NT2/D1 (cell line): ENCODE results near the gene RELN.
"Not testable (repeated sequence)": the region's sequence is repeated elsewhere in the genome, so short reads cannot be mapped to it uniquely, and the experiment has no call there.

Experiments
- DNase-seq: peaks from one replicate; pipeline ENCODE4 v3.0.0-alpha.2; 2011; ENCODE audit warnings: low read depth, low spot score
- H3K27me3 ChIP-seq: 2 replicates; pipeline ENCODE4 v1.6.0; 2011; ENCODE audit warnings: mild to moderate bottlenecking; ENCODE audit not compliant: insufficient read length, insufficient read depth
- H3K36me3 ChIP-seq: 2 replicates; pipeline ENCODE4 v1.6.1; 2011; ENCODE audit warnings: mild to moderate bottlenecking, low read length, mixed read lengths; ENCODE audit not compliant: insufficient read depth, insufficient read length
- H3K4me1 ChIP-seq: 2 replicates; pipeline ENCODE4 v1.5.1; 2011; ENCODE audit not compliant: insufficient read depth, insufficient read length
- H3K4me3 ChIP-seq: 2 replicates; pipeline ENCODE4 v1.5.1; 2011; ENCODE audit warnings: low read depth; ENCODE audit not compliant: insufficient read length
- H3K9ac ChIP-seq: 2 replicates; pipeline ENCODE4 v1.6.0; 2011; ENCODE audit warnings: low read depth; ENCODE audit not compliant: insufficient read length
- H3K9me3 ChIP-seq: 2 replicates; pipeline ENCODE4 v1.5.1; 2011; ENCODE audit warnings: mild to moderate bottlenecking, low read length; ENCODE audit not compliant: insufficient read depth
- SUZ12 ChIP-seq: IDR thresholded peaks from 2 replicates; pipeline ENCODE4 v1.6.1; 2011; ENCODE audit not compliant: insufficient read length, insufficient read depth; ENCODE audit errors: extremely low read depth
- YY1 ChIP-seq: IDR thresholded peaks from 2 replicates; pipeline ENCODE4 v1.6.1; 2011; ENCODE audit not compliant: insufficient read length, insufficient read depth
- ZNF274 ChIP-seq: IDR thresholded peaks from 2 replicates; pipeline ENCODE4 v1.6.1; 2011; ENCODE audit warnings: mild to moderate bottlenecking, low read depth, low read length

The RELN gene

GRCh38 chr7:103922407-103922806, 67.1 kb downstream of the RELN start:
- Histone ChIP-seq H3K36me3 (no peaks in the 10 kb centered on the region), H3K9me3 (no peaks in the 10 kb centered on the region), H3K9ac (no peak overlapping the region), H3K27me3 (no peaks in the 10 kb centered on the region), H3K4me3 (no peak overlapping the region), H3K4me1 (no peaks in the 10 kb centered on the region)
- DNase-seq, result no peak
- TF ChIP-seq YY1, result no peak

GRCh38 chr7:103921692-103922091, 67.8 kb downstream of the RELN start:
- Histone ChIP-seq H3K4me3 (no peak overlapping the region), H3K4me1 (no peaks in the 10 kb centered on the region), H3K27me3 (no peaks in the 10 kb centered on the region), H3K36me3 (no peaks in the 10 kb centered on the region), H3K9ac (no peak overlapping the region), H3K9me3 (no peaks in the 10 kb centered on the region)
- TF ChIP-seq ZNF274 (no peak), YY1 (no peak), SUZ12 (no peak)
- DNase-seq, result no peak

GRCh38 chr7:103919272-103919868, 70.1 kb downstream of the RELN start:
- Histone ChIP-seq H3K36me3 (no peaks in the 10 kb centered on the region), H3K9me3 (no peaks in the 10 kb centered on the region), H3K9ac (no peak overlapping the region), H3K4me1 (no peaks in the 10 kb centered on the region), H3K27me3 (no peaks in the 10 kb centered on the region), H3K4me3 (no peak overlapping the region)
- TF ChIP-seq YY1 (no peak), SUZ12 (no peak), ZNF274 (0 out of 2 replicates have a peak, but pooled peaks have one; percentile 11)
- DNase-seq, result no peak

DNA sequence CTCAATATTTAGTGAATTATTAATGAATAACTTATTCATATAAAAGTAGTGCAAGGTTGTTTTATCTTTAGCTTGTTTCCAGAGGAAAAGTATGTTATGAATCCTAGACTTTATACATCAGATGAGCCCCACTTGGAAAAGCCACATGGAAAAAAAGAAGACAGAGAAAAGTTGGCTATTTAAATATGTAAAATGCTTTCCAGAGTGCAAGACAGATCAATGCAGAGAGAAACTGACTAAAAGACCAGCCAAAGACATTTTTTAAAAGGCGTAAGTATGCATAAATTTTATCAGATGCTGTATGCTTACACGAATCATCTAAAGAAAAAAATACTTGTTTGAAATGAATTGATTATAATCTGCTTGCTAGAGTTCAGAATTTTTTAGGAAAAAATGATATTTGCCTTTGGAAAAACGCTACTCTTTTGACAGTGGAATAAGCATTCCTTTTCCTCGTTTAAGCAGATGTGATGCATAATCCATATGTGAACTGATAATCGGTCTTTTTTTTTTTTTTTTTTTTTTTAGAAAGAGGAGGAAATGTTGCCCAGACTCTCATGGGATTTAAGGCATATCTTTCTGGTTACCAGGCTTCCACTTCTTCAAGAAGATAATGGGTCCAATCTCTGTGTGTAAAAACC, 70.7 kb downstream of the RELN start:
- H3K4me3 ChIP-seq, result no peak overlapping the region
- no peaks in the 10 kb centered on the region for H3K36me3 ChIP-seq
- H3K9ac ChIP-seq, result no peak overlapping the region
- DNase-seq, result no peak
- no peaks in the 10 kb centered on the region for H3K4me1 ChIP-seq
- no peaks in the 10 kb centered on the region for H3K27me3 ChIP-seq
- H3K9me3 ChIP-seq, result no peaks in the 10 kb centered on the region
- TF ChIP-seq ZNF274 (no peak), SUZ12 (no peak), YY1 (no peak)

DNA sequence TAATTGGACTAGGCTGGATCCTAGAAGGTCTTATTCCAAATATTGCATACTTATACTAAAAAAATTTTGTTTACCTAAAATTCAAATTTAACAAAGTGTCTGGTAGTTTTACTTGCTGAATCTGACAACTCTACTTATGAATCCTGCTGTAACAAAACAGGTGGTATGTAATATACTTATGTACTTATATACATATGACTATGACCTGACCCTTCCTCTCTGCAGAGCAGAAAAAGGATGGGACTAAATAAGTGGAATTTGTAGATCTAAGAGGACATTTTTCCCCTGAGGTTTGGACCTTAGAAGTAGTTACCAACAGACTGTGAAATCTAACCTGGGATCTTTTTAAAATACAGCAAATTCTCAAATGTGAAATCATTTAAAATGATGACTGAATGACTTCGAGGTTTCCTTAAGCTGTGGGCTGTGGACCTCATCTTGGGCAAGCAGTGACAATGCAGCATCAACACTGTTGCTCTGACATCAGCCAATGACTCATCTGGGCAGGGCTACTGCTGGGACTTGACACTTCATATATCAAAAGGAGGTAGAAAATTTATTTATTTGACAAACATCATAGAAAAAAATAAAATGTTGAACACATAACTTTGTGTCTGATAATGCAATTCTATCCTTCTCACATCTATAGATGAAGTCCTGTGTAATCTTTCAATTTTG, 73.6 kb downstream of the RELN start:
- Histone ChIP-seq H3K9ac (no peak overlapping the region), H3K27me3 (no peaks in the 10 kb centered on the region), H3K9me3 (no peaks in the 10 kb centered on the region), H3K4me3 (no peak overlapping the region), H3K4me1 (no peaks in the 10 kb centered on the region), H3K36me3 (no peaks in the 10 kb centered on the region)
- TF ChIP-seq SUZ12 (no peak), ZNF274 (no peak), YY1 (no peak)
- no peak for DNase-seq

DNA sequence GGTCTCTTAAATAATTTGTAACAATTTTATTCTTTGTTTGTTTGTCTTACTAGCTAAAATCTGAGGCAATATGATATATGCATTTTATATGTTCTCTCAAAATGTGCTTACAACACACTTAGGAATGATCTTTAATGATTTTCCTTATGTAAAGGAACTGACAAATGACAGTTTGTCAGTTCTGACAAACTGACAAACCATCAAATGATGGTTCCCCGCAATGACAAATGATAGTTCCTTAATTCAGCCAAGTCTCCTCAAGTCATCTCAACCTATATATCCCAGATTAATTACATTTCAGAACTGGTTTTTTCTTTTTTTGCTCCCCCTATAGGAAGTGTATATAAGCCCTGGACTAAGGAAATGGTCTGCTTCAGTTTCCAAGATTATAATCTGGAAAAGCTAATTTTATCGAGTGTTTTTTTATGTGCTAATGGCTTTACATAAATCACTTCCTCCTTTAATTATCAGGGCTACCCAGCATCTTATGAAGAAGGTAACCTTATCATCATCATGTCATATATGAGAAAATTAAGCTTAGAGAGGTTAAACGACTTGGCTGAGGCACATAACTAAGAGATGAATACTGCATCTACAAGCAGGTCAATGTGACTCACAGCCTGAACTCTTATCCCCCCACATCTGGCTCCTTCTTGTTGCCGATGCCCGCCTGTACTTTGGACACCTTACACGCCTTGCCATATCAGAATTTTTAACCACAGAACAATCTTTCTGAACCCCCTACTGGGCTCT, 75.1 kb downstream of the RELN start:
- no peaks in the 10 kb centered on the region for H3K9me3 ChIP-seq
- H3K9ac ChIP-seq, result no peak overlapping the region
- no peaks in the 10 kb centered on the region for H3K36me3 ChIP-seq
- TF ChIP-seq SUZ12, result no peak
- TF ChIP-seq ZNF274, result no peak
- no peak for TF ChIP-seq YY1
- H3K4me1 ChIP-seq, result no peaks in the 10 kb centered on the region
- no peaks in the 10 kb centered on the region for H3K27me3 ChIP-seq
- no peak overlapping the region for H3K4me3 ChIP-seq
- no peak for DNase-seq

DNA sequence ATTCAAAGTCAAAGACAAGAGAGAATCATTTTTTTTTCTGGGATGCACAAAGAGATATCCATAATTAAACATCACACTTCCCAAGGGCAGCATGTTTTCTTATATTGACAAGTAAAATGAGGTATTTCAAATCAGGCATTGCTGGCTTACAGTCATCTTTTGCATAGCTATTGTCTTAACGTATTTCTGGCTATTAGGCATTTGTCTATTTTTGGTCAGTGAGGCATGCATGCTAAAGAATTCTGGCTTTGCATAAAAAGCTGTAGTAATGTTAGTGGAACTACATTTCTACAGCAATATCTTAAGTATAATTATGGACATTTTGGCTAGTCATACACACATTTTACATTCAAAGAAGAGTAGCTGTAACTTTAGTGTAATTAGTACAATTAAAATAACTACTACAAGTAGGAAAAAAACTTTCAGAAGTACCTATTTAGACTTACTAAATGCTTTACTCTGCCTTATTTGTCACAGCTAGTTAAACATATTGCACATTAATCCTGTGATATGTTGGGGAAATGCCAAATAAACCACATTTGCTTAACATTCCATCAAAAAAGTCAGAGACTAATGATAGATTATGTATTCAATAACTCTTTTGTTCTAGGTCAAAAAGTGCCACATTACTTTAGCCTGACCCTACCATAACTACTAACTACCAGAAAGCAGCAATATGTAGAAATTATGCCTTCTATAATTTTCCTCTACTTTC, 76.4 kb downstream of the RELN start:
- no peak for DNase-seq
- H3K36me3 ChIP-seq, result no peaks in the 10 kb centered on the region
- TF ChIP-seq YY1 (no peak), SUZ12 (no peak)

GRCh38 chr7:103911015-103911414, 78.4 kb downstream of the RELN start:
- H3K4me3 ChIP-seq, H3K36me3 ChIP-seq: not testable (repeated sequence)

More for the DNA sequence above, 76.4 kb downstream of the RELN start:
- Histone ChIP-seq H3K4me3 (no peak overlapping the region), H3K9me3 (no peaks in the 10 kb centered on the region), H3K4me1 (no peaks in the 10 kb centered on the region), H3K9ac (no peak overlapping the region), H3K27me3 (no peaks in the 10 kb centered on the region)

More at GRCh38 chr7:103911015-103911414, 78.4 kb downstream of the RELN start:
- not testable (repeated sequence) for H3K4me1 ChIP-seq, H3K9ac ChIP-seq, DNase-seq, H3K27me3 ChIP-seq, H3K9me3 ChIP-seq
